HEK293 (cell line): ENCODE results near the gene ANAPC16.

Experiments used
- CTCF ChIP-seq: fragments of 450-650 bp; formaldehyde crosslinking; IDR thresholded peaks from 2 replicates; pipeline ENCODE4 v1.5.1; 2016; ENCODE audit warnings: missing biosample characterization, missing genetic modification characterization
- PATZ1 ChIP-seq: fragments of 450-650 bp; formaldehyde crosslinking; IDR thresholded peaks from 2 replicates; pipeline ENCODE4 v1.5.1; 2016; ENCODE audit warnings: missing biosample characterization, missing genetic modification characterization
- SCRT2 ChIP-seq: fragments of 450-650 bp; formaldehyde crosslinking; IDR thresholded peaks from 2 replicates; pipeline ENCODE4 v1.5.1; 2016; ENCODE audit warnings: missing biosample characterization, missing genetic modification characterization
- ZBTB49 ChIP-seq: fragments of 450-650 bp; formaldehyde crosslinking; IDR thresholded peaks from 2 replicates; pipeline ENCODE4 v1.5.1; 2016; ENCODE audit warnings: missing biosample characterization, missing genetic modification characterization, low read depth
- ZNF121 ChIP-seq: fragments of 450-650 bp; formaldehyde crosslinking; IDR thresholded peaks from 2 replicates; pipeline ENCODE4 v1.5.1; 2016; ENCODE audit warnings: missing biosample characterization, missing genetic modification characterization
- ZNF391 ChIP-seq: fragments of 450-650 bp; formaldehyde crosslinking; IDR thresholded peaks from 2 replicates; pipeline ENCODE4 v1.5.1; 2016; ENCODE audit warnings: low read depth, missing biosample characterization, missing genetic modification characterization, borderline replicate concordance
- ZNF398 ChIP-seq: fragments of 450-650 bp; formaldehyde crosslinking; IDR thresholded peaks from 2 replicates; pipeline ENCODE4 v1.5.1; 2017; ENCODE audit warnings: missing biosample characterization, missing genetic modification characterization
- ZNF501 ChIP-seq: fragments of 450-650 bp; formaldehyde crosslinking; IDR thresholded peaks from 2 replicates; pipeline ENCODE4 v1.5.1; 2016; ENCODE audit warnings: missing biosample characterization, missing genetic modification characterization
- ZNF514 ChIP-seq: fragments of 450-650 bp; formaldehyde crosslinking; IDR thresholded peaks from 2 replicates; pipeline ENCODE4 v1.5.1; 2016; ENCODE audit warnings: missing biosample characterization, missing genetic modification characterization
- ZNF585B ChIP-seq: fragments of 450-650 bp; formaldehyde crosslinking; IDR thresholded peaks from 2 replicates; pipeline ENCODE4 v1.5.1; 2016; ENCODE audit warnings: missing biosample characterization, missing genetic modification characterization
- ZSCAN23 ChIP-seq: fragments of 450-650 bp; formaldehyde crosslinking; IDR thresholded peaks from 2 replicates; pipeline ENCODE4 v1.5.1; 2016; ENCODE audit warnings: missing biosample characterization, missing genetic modification characterization

GRCh38 chr10:72234560-72235095 lies 18.8 kb downstream of the ANAPC16 start:
- TF ChIP-seq CTCF (tag by site-specific recombination), result no peak
- TF ChIP-seq ZNF391 (tag by site-specific recombination), result no peak
- TF ChIP-seq ZSCAN23 (tag by site-specific recombination), result no peak
- TF ChIP-seq ZNF501, result no peak
- no peak for TF ChIP-seq ZNF121
- no peak for TF ChIP-seq ZBTB49 (tag by site-specific recombination)
- TF ChIP-seq ZNF398, result no peak
- no peak for TF ChIP-seq ZNF514 (tag by site-specific recombination)
- TF ChIP-seq PATZ1 (tag by site-specific recombination), result no peak
- TF ChIP-seq SCRT2, result no peak
- TF ChIP-seq ZNF585B (tag by site-specific recombination), result no peak
